GM12878 (cell line): ENCODE measurements around the gene PLA2G1B. TPM values are rescaled to one million over a fixed set of nuclear protein-coding genes. Genes with fewer than 3 reads are reported as not detected.

Experiments used
- CBX3 ChIP-seq: fragments of 200-600 bp; sonication (generic); IDR thresholded peaks from 2 replicates; pipeline ENCODE4 v1.6.1; 2016; ENCODE audit warnings: low read depth, borderline replicate concordance
- CHD4 ChIP-seq: fragments of 200-600 bp; sonication (generic); IDR thresholded peaks from 2 replicates; pipeline ENCODE4 v1.6.1; 2016; ENCODE audit warnings: mild to moderate bottlenecking
- CREM ChIP-seq: IDR thresholded peaks from 2 replicates; pipeline ENCODE4 v1.6.1; 2014; ENCODE audit warnings: antibody characterized with exemption, low read depth
- MLLT1 ChIP-seq: fragments of 450-650 bp; IDR thresholded peaks from 2 replicates; pipeline ENCODE4 v1.6.1; 2016; ENCODE audit warnings: mild to moderate bottlenecking
- RELB ChIP-seq: fragments of 450-650 bp; IDR thresholded peaks from 2 replicates; pipeline ENCODE4 v1.6.1; 2017; ENCODE audit warnings: low read depth, mild to moderate bottlenecking, moderate library complexity
- TCF3 ChIP-seq: IDR thresholded peaks from 2 replicates; pipeline ENCODE4 v1.6.1; 2012; ENCODE audit warnings: low read depth, mild to moderate bottlenecking, low read length, borderline replicate concordance; ENCODE audit not compliant: insufficient read depth
- ZBTB4 ChIP-seq: fragments of 450-650 bp; formaldehyde crosslinking; IDR thresholded peaks from 2 replicates; pipeline ENCODE4 v1.4.0; 2022; ENCODE audit warnings: mild to moderate bottlenecking, moderate library complexity
- polyA plus RNA-seq, 11 experiments: library from polyadenylated mRNA; depleted of rRNA in 4 of 11; unstranded in 6 of 11; stranded (reverse) in 5 of 11; fragments of >200 nt; fragmentation: Nextera tagmentation in 4 of 11; fragmentation: Illumina TruSeq in 1 of 11; extraction: Ambion mirVana in 4 of 11; extraction: Trizol in 1 of 11; gene quantifications; 1 replicate in 1 of 11; 2 replicates in 10 of 11; pipeline versions ENCODE4 v1.2.1 to v1.2.3, GENCODE V29; 2011 to 2016; ENCODE audit warnings: inconsistent platforms in 2 of 11, missing spikeins in 2 of 11, low read depth in 1 of 11
- total RNA-seq, 4 experiments: library from RNA; depleted of rRNA in 3 of 4; stranded (reverse); fragments of >200 nt in 3 of 4; fragmentation: Illumina TruSeq in 1 of 4; extraction: Trizol in 1 of 4; gene quantifications; 2 replicates each; pipeline versions ENCODE4 v1.2.1 to v1.2.3, GENCODE V29; 2013 to 2021
- TF ChIP-seq, protein P1 (sequence below): IDR thresholded peaks from 2 replicates; pipeline ENCODE4 v1.6.1; 2012; ENCODE audit warnings: low read depth, low read length, improper control_type of control experiment
- TF ChIP-seq, protein P2 (sequence below): fragments of 450-650 bp; IDR thresholded peaks from 2 replicates; pipeline ENCODE4 v1.6.1; 2017; ENCODE audit warnings: mild to moderate bottlenecking
- TF ChIP-seq, protein P3 (sequence below): IDR thresholded peaks from 2 replicates; pipeline ENCODE4 v1.6.1; 2012; ENCODE audit warnings: improper control_type of control experiment, low read depth, low read length; ENCODE audit not compliant: insufficient replicate concordance

PLA2G1B gene
- total and polyA plus RNA-seq, 10 of the 15 experiments (the other 5 are each of a cell fraction or from before 2014, with no cell fraction given): not detected

- TF ChIP-seq, protein P1, sequence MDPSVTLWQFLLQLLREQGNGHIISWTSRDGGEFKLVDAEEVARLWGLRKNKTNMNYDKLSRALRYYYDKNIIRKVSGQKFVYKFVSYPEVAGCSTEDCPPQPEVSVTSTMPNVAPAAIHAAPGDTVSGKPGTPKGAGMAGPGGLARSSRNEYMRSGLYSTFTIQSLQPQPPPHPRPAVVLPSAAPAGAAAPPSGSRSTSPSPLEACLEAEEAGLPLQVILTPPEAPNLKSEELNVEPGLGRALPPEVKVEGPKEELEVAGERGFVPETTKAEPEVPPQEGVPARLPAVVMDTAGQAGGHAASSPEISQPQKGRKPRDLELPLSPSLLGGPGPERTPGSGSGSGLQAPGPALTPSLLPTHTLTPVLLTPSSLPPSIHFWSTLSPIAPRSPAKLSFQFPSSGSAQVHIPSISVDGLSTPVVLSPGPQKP: no peak
- TF ChIP-seq, protein P2, sequence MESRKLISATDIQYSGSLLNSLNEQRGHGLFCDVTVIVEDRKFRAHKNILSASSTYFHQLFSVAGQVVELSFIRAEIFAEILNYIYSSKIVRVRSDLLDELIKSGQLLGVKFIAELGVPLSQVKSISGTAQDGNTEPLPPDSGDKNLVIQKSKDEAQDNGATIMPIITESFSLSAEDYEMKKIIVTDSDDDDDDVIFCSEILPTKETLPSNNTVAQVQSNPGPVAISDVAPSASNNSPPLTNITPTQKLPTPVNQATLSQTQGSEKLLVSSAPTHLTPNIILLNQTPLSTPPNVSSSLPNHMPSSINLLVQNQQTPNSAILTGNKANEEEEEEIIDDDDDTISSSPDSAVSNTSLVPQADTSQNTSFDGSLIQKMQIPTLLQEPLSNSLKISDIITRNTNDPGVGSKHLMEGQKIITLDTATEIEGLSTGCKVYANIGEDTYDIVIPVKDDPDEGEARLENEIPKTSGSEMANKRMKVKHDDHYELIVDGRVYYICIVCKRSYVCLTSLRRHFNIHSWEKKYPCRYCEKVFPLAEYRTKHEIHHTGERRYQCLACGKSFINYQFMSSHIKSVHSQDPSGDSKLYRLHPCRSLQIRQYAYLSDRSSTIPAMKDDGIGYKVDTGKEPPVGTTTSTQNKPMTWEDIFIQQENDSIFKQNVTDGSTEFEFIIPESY: peak; percentile 9; the same call in 1 of the 2 replicates
- no peak for TF ChIP-seq CBX3
- TF ChIP-seq ZBTB4 (CRISPR knock-in tag): peak; percentile 95
- peak; percentile 90 for TF ChIP-seq CREM
- TF ChIP-seq MLLT1: peak; percentile 86
- TF ChIP-seq CHD4: no peak
- TF ChIP-seq, protein P3, sequence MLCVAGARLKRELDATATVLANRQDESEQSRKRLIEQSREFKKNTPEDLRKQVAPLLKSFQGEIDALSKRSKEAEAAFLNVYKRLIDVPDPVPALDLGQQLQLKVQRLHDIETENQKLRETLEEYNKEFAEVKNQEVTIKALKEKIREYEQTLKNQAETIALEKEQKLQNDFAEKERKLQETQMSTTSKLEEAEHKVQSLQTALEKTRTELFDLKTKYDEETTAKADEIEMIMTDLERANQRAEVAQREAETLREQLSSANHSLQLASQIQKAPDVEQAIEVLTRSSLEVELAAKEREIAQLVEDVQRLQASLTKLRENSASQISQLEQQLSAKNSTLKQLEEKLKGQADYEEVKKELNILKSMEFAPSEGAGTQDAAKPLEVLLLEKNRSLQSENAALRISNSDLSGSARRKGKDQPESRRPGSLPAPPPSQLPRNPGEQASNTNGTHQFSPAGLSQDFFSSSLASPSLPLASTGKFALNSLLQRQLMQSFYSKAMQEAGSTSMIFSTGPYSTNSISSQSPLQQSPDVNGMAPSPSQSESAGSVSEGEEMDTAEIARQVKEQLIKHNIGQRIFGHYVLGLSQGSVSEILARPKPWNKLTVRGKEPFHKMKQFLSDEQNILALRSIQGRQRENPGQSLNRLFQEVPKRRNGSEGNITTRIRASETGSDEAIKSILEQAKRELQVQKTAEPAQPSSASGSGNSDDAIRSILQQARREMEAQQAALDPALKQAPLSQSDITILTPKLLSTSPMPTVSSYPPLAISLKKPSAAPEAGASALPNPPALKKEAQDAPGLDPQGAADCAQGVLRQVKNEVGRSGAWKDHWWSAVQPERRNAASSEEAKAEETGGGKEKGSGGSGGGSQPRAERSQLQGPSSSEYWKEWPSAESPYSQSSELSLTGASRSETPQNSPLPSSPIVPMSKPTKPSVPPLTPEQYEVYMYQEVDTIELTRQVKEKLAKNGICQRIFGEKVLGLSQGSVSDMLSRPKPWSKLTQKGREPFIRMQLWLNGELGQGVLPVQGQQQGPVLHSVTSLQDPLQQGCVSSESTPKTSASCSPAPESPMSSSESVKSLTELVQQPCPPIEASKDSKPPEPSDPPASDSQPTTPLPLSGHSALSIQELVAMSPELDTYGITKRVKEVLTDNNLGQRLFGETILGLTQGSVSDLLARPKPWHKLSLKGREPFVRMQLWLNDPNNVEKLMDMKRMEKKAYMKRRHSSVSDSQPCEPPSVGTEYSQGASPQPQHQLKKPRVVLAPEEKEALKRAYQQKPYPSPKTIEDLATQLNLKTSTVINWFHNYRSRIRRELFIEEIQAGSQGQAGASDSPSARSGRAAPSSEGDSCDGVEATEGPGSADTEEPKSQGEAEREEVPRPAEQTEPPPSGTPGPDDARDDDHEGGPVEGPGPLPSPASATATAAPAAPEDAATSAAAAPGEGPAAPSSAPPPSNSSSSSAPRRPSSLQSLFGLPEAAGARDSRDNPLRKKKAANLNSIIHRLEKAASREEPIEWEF: no peak
- peak; percentile 97 for TF ChIP-seq TCF3
- no peak for TF ChIP-seq RELB
These were observed 34.7 kb downstream of the PLA2G1B start, which contains the start of gene RNU4-1 (continued) for GRCh38 chr12:120292661-120293531.
